Osteoblast (primary cell): Measurements from ENCODE around the gene PLCG1. TPM values are rescaled to one million over a fixed set of nuclear protein-coding genes. Genes with fewer than 3 reads are reported as not detected.

Experiments used
- DNase-seq: peaks from one replicate; pipeline ENCODE4 v3.0.0; 2011; ENCODE audit warnings: low spot score, mixed read lengths; ENCODE audit not compliant: insufficient read length; ENCODE audit errors: missing footprints
- H2AFZ ChIP-seq: 2 replicates; pipeline ENCODE4 v1.6.0; 2011; ENCODE audit warnings: mild to moderate bottlenecking, low read length
- H3K27ac ChIP-seq: 2 replicates; pipeline ENCODE4 v1.5.1; 2011; ENCODE audit warnings: mild to moderate bottlenecking, low read depth, low read length, moderate library complexity
- H3K27me3 ChIP-seq: 2 replicates; pipeline ENCODE4 v1.6.0; 2012; ENCODE audit warnings: mild to moderate bottlenecking, control low read depth, inconsistent platforms, low read length, moderate library complexity; ENCODE audit not compliant: insufficient read depth
- H3K36me3 ChIP-seq: 2 replicates; pipeline ENCODE4 v1.5.1; 2011; ENCODE audit warnings: mild to moderate bottlenecking, low read length, control low read depth, moderate library complexity; ENCODE audit not compliant: insufficient read depth
- H3K4me1 ChIP-seq: 2 replicates; pipeline ENCODE4 v1.5.1; 2011; ENCODE audit warnings: mild to moderate bottlenecking, low read length, control low read depth, moderate library complexity; ENCODE audit not compliant: insufficient read depth
- H3K4me2 ChIP-seq: 2 replicates; pipeline ENCODE4 v1.6.0; 2011; ENCODE audit warnings: mild to moderate bottlenecking, low read length; ENCODE audit not compliant: insufficient read depth
- H3K4me3 ChIP-seq: fragments of 200-600 bp; sonication (generic); 3 replicates; pipeline ENCODE4 v1.5.1; 2012; ENCODE audit warnings: mild to moderate bottlenecking, low read length, inconsistent platforms; ENCODE audit not compliant: insufficient read depth
- H3K79me2 ChIP-seq: 2 replicates; pipeline ENCODE4 v1.6.0; 2012; ENCODE audit warnings: mild to moderate bottlenecking, low read length, control low read depth, inconsistent platforms; ENCODE audit not compliant: insufficient read depth
- H3K9me3 ChIP-seq: 2 replicates; pipeline ENCODE4 v1.5.1; 2011; ENCODE audit warnings: low read depth, low read length, control low read depth
- H4K20me1 ChIP-seq: 2 replicates; pipeline ENCODE4 v1.6.0; 2012; ENCODE audit warnings: mild to moderate bottlenecking, low read length, control low read depth; ENCODE audit not compliant: insufficient read depth
- total RNA-seq: library from RNA; depleted of rRNA; stranded (reverse); fragments of >200 nt; gene quantifications from 2 replicates; pipeline ENCODE4 v1.2.3, GENCODE V29; 2012
- TF ChIP-seq, protein P1 (sequence below): IDR thresholded peaks from 2 replicates; pipeline ENCODE4 v1.5.1; 2011; ENCODE audit warnings: mild to moderate bottlenecking, low read depth, low read length, moderate library complexity; ENCODE audit errors: extremely low read depth

The PLCG1 gene
- total RNA-seq, 1 donor, result 72.4 TPM

- Histone ChIP-seq H3K79me2 (peaks cover 14% of the 10 kb centered on the region), H3K4me2 (no peak overlapping the region), H3K27me3 (no peaks in the 10 kb centered on the region), H3K9me3 (no peaks in the 10 kb centered on the region), H3K4me1 (no peaks in the 10 kb centered on the region), H4K20me1 (no peaks in the 10 kb centered on the region), H3K36me3 (peaks cover 8% of the 10 kb centered on the region), H3K27ac (no peak overlapping the region), H3K4me3 (no peak overlapping the region), H2AFZ (no peak overlapping the region)
- no peak for DNase-seq
- TF ChIP-seq, protein P1, sequence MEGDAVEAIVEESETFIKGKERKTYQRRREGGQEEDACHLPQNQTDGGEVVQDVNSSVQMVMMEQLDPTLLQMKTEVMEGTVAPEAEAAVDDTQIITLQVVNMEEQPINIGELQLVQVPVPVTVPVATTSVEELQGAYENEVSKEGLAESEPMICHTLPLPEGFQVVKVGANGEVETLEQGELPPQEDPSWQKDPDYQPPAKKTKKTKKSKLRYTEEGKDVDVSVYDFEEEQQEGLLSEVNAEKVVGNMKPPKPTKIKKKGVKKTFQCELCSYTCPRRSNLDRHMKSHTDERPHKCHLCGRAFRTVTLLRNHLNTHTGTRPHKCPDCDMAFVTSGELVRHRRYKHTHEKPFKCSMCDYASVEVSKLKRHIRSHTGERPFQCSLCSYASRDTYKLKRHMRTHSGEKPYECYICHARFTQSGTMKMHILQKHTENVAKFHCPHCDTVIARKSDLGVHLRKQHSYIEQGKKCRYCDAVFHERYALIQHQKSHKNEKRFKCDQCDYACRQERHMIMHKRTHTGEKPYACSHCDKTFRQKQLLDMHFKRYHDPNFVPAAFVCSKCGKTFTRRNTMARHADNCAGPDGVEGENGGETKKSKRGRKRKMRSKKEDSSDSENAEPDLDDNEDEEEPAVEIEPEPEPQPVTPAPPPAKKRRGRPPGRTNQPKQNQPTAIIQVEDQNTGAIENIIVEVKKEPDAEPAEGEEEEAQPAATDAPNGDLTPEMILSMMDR, result no peak
Measured at GRCh38 chr20:41196653-41197225, 59.4 kb downstream of the PLCG1 start.

- Histone ChIP-seq H3K4me1 (no peaks in the 10 kb centered on the region), H3K79me2 (peaks cover 27% of the 10 kb centered on the region), H3K36me3 (peaks cover 11% of the 10 kb centered on the region), H3K4me3 (no peak overlapping the region), H4K20me1 (peaks cover 6% of the 10 kb centered on the region), H2AFZ (no peak overlapping the region), H3K9me3 (no peaks in the 10 kb centered on the region), H3K27me3 (no peaks in the 10 kb centered on the region), H3K27ac (no peak overlapping the region), H3K4me2 (no peak overlapping the region)
- DNase-seq, result no peak
- TF ChIP-seq, protein P1, result no peak
Measured at GRCh38 chr20:41198443-41198842, 61.1 kb downstream of the PLCG1 start.

GRCh38 chr20:41200446-41201202 is 63.3 kb downstream of the PLCG1 start:
- H4K20me1 ChIP-seq, result peaks cover 6% of the 10 kb centered on the region
- H2AFZ ChIP-seq, result no peak overlapping the region
- peaks cover 25% of the 10 kb centered on the region for H3K36me3 ChIP-seq
- H3K4me1 ChIP-seq, result no peaks in the 10 kb centered on the region
- no peak overlapping the region for H3K4me3 ChIP-seq
- TF ChIP-seq, protein P1, result no peak
- no peaks in the 10 kb centered on the region for H3K27me3 ChIP-seq
- no peak overlapping the region for H3K27ac ChIP-seq
- H3K9me3 ChIP-seq, result no peaks in the 10 kb centered on the region
- H3K4me2 ChIP-seq, result no peak overlapping the region
- no peak for DNase-seq
- H3K79me2 ChIP-seq, result peaks cover 41% of the 10 kb centered on the region

- H3K27me3 ChIP-seq, result no peaks in the 10 kb centered on the region
- no peaks in the 10 kb centered on the region for H3K4me1 ChIP-seq
- no peak for DNase-seq
- H2AFZ ChIP-seq, result no peak overlapping the region
- peaks cover 6% of the 10 kb centered on the region for H4K20me1 ChIP-seq
- TF ChIP-seq, protein P1, result no peak
- no peak overlapping the region for H3K27ac ChIP-seq
- no peak overlapping the region for H3K4me2 ChIP-seq
- no peak overlapping the region for H3K4me3 ChIP-seq
- peaks cover 42% of the 10 kb centered on the region for H3K79me2 ChIP-seq
- no peaks in the 10 kb centered on the region for H3K9me3 ChIP-seq
- H3K36me3 ChIP-seq, result peaks cover 25% of the 10 kb centered on the region
Measured at GRCh38 chr20:41201760-41202159, 64.4 kb downstream of the PLCG1 start.
